HG03571 (cell line): Measurements from ENCODE around the gene EXOC2.

Experiments
- ATAC-seq: cut with Tn5 transposase; IDR thresholded peaks from one replicate; pipeline ENCODE4 v1.9.1; 2021; ENCODE audit not compliant: unreplicated experiment

EXOC2 gene

DNA sequence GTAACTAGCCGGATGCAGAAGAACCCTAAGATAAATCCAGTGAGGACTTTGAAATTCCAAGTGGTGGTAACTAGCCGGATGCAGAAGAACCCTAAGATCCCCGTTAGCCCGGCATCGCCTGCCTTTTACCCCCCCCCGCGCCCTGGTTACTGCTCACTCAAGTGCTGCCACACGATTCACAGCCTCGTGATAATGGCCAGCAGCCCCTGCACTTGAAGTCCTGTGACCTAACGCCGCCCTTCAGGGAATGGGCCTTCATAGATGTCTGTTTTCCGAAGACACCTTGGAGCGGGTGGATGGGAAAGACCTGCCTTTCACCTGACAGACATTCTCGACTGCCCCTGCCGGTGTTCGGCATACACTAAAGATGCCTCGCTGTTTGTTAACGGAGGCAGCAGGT, 163.9 kb downstream of the EXOC2 start:
- no peak for ATAC-seq

DNA sequence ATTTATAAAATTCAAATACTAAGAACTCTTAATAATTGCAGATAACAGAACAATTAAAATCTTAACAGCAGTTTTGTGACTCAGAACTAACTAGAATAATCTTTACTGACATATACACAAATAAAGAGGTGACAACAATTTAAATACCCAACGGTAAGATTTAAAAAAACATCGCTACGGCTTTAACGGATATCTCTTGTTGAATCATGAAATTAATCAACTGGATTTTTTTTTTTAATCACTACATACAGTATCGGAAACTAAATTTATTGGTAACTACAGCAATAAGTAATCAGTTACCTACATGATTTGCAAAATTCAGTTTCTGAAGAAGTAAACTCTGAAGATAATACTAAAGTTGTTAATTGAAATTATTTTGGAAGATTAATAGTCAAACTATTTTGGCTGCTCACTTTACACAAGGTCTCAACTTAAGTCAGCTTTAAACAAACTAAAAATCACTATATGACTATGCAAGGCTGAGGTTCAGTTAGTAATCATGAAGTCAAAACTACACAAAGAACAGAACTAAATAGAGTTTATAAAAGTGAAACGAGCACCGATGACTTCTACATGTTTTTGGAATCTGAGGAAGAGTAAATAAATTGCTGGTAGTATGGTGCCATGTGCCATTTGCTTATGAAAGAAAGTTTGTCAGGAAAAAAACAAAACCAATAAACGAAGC, 164.8 kb downstream of the EXOC2 start:
- ATAC-seq = no peak

DNA sequence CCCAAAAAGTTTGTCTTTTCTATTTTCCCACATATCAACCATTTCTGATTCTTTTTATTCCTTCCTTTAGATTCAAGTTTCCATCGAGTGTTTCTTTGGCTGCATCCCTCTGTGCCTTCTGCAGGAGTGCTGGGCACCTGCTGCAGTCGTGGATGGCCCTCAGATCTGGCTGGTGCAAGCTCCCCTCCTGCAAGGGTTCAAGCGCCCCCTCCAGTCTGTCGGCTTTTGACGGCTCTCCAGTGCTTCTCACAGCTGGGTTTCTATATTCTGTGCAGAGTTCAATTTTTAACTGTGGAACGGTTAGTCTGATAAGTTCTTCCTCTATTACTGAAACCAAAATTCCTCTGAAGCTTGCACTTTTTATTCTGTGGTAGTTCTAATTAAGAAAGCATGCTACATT, 168.1 kb downstream of the EXOC2 start:
- no peak for ATAC-seq

DNA sequence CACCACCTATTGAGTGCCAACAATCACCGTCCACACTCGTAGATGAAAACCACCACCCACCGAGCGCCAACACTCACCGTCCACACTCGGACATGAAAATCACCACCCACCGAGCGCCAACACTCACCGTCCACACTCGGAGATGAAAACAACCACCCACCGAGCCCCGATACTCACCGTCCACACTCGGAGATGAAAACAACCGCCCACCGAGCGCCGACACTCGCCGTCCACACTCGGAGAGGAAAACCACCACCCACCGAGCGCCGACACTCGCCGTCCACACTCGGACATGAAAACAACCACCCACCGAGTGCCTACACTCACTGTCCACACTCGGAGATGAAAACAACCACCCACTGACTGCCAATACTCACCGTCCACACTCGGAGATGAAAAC, 172.1 kb downstream of the EXOC2 start:
- ATAC-seq = no peak

DNA sequence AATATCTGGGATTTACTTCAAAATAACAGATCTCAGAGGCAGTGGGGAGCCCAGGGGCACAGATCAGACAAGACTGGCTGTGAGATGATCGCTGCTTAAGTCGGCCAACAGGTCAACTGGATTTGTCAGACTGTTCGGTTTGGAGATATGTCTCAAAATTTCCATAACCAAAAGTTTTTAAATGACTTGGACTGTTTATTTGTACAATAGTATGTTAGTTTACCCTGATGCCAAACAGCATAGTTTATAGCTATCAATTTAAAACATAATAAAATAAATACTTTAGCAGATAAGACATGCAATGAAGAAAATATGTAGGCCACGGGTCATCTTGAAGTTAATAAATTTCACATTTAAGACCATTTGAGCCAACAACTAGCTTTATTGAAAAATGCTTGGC, 174.7 kb downstream of the EXOC2 start:
- ATAC-seq = no peak

DNA sequence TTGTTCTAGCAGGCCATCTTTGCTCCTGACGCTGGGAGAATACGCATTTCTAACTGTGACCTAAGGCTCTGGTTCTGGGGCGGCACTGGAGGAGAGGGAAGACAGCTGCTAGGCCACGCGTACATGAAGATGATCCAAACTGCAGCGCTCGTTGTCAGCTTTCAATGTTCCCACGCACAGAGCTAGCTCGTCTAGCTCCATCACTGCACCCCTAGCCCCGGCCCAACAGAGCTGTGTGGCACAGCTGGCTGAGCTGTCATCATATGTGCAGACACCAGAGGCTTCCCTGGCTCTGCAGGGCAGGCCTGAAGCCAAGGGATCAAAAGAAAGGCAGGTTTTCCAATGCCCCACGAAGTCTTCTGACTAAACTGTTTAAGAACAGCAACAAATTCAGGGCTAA, 176.7 kb downstream of the EXOC2 start:
- ATAC-seq = no peak

DNA sequence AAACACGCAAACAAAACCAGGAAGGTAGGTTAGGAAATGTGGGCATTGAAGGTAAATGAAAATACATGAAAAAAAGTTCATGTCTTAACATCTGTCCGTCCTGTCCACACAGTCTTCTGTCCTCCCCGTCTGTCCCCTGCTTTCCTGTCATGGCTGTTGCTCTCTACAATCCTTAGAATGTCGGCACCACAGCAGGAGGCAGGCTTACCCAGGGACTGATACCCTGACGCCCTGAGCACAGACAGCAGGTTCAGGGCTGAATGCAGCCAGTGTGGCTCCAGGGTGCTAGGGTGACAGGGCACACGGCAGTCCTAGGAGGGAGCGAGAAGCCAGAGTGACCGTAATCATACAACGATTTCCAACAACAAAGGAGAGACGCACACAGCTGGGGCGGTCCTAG, 177.7 kb downstream of the EXOC2 start:
- no peak for ATAC-seq

DNA sequence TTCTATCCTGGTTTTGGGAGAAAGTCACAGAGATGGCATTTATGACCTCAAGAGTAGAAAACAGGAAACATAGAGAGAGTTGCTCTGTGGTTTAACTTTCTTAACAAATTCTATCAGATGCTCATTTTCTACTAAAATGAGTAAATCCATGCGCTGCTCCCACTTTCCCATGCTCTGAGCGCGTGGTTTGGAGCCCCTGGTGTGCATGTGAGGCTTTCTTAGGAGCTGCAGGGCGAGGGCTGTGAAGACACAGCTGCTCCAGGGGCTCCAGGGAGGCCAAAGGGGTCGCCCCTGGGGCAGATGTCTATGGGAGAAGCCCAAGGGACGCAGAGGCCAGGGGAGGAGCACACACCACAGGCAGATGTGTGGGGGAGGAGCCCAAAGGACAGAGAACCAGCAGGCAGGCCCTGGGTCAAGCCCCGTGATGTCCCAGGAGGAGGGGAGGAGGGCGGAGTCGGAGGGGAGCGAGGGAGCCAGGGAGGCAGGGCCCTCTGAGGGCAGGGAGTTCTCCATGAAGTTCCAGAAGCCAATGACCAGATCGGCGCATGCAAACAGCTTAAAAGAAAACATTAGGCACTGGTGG, 178.5 kb downstream of the EXOC2 start:
- ATAC-seq = no peak

DNA sequence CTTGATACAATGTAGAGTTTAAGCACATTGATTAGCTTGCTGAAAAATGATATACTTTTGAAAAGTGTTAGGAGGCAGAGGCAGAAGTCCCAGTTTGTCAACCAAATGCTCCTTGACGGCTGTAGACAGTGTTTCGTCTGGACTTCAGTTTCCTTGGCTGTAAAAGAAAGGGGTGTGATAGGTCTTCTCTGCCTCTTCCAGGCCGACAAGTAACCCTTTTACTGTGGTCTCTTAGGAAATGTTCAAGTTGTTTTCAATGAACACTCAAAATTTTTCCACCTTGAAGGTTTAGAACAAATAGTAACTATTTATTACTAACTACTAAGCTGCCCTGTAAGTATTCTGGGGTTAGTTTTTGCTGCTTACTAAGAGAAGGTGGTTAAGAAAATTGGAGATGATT, 179.0 kb downstream of the EXOC2 start:
- ATAC-seq = no peak

DNA sequence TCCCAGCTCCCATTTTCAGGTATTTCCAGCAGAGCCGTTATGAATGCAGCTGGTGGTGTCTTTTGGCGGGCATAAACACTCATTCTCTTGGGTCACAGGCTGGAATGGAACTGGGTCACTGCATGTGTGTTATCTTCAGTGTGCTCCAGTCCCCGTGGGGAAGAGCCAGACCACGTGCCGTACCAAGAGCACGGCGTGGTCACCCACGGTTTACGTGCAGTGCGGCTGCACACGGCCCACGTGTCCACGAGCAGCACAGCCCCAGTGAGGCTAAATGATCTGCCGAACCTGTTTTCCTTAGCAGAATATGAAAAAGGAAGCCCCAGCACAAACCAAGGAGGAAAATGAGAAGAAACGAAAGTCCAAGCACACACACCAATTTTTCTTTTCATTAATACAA, 179.9 kb downstream of the EXOC2 start:
- ATAC-seq = no peak

DNA sequence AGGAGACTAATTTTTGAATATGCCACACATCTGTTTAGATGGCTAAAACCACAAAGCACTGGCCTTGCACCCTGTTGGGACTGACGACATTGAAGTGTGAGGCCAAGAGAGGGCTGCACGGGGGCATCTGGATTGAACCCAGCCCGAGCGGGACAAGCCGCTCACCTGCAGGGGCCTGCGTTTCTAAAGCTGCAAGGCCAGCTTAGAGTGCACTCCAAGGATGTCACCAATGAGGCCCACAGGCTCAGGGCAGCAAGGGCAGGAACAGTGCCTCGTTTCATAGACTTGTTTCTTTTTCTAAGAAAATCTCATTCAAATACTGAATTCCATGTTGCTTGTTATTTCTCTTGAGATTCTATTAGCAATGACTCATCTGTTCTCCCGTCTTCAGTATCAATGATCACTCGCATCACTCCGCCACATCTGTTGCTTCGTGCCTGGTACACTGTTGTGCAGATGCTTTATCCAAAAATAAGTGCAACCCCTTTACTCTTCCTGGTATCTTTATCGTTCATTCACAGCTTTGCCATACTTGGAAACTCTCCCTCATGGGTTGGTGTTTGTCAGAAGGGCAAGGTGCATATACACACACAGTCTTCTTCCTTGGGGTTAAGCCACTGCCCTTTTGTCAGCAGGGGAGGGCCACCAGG, 181.3 kb downstream of the EXOC2 start:
- no peak for ATAC-seq

DNA sequence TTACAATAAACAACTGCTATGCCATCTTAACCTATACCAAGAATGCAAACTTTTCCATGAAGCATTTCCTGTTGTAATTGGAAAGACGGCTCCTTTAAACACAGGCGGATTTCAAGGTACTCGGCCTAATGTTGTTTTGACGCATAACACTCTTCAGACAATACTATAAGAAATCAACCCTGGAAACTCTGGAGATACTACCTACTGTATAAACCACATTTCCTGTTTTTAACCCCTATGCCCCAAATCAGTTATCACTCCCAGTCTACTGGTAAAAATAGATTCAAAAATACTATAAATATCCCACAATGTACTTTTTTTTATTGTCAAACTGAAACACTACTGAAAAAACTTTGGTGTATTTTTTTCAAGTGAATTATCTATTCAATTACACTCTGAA, 183.3 kb downstream of the EXOC2 start:
- ATAC-seq = no peak

DNA sequence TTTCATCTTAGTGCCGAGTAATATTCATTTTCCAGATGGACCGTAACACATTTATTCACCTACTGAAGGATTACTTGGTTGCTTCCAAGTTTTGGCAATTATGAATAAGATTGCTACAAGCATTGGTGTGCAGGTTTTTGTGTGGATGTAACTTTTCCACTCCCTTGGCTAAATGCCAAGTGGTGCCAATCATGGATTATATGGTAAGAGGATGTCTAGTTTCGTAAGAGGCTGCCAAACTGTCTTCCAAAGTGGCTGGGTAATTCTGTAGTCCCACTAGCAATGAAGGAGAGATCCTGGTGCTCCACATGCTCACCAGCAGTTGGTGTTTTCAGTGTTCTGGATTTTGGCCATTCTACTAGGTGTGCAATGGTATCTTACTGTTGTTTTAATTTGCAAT, 184.3 kb downstream of the EXOC2 start:
- no peak for ATAC-seq

DNA sequence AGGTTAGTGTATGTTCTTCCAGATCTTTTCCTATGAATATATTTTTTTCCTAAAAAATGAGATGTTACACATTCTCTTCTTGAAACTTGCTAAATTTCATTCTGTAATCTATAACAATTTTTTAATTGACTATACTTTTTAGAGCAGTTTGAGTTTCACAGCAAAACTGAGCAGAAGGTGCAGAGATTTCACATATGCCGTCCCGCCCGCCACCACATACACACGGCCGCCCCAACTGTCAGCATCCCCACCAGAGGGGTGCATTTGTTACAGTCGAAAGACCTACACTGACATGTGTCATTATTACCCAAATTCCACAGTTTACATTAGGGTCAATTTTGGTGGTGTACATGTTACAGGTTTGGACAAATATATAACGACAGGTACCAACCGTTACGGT, 184.9 kb downstream of the EXOC2 start:
- ATAC-seq = no peak

DNA sequence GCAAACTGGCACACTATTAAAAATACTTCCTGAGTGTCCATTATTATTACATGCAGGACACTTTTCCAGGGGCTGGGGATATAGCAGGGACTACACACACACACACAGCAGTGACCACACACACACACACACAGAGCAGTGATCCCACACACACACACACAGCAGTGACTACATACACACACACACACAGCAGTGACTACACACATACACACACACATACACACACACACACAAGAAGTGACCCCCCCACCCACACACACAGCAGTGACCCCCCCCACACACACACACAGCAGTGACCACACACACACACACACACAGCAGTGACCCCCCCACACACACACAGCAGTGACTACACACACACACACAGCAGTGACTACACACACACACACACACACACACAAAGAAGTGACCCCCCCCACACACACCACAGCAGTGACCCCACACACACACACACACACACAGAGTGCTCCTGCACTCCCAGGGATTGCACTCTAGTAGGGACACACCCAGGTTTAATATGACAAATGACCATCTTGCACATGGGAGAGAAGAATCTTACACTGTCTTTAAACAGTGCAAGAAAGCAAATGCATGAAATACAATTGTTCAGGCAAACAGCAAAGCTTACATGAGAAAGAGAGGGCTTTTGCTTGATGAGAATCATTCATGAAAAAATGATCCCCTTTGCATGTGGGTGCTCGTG, 185.9 kb downstream of the EXOC2 start:
- no peak for ATAC-seq

DNA sequence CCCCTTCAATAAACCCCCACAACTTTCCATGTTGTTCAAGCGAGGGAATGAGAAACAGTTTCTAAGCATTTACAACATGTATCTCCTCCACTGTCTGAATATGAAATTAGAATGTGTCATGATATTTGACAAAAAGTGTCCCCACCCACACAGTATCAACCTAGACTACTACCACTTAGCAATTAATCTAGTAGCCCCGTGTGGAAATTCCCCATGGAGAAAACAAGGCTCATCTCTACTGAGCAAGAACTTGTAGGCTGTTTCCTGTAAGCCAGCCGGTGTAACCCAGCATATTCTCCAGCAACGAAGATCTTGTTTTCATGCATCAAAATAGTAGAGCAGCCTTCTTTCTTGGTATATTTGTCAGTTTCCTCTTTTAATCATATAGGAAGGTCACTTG, 186.4 kb downstream of the EXOC2 start:
- ATAC-seq = no peak

DNA sequence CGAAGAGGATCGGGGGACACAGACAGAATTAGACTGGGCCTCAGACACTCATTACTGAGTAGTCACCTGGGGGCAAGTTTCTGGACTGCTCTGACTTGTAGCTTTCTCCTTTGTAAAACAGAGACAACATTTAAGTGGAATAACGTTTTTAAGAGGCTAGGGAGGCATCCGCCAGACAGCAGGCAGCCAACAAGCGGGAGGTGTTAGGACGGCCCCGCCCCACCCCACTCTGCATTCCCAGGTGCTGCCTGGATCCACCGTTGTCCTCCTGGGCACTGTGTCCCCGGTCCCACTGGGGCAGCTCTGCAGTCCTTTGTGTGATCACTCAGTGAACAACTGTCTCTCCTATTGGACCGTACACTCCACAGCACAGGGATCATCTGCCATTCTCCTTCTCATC, 187.6 kb downstream of the EXOC2 start:
- ATAC-seq = no peak

DNA sequence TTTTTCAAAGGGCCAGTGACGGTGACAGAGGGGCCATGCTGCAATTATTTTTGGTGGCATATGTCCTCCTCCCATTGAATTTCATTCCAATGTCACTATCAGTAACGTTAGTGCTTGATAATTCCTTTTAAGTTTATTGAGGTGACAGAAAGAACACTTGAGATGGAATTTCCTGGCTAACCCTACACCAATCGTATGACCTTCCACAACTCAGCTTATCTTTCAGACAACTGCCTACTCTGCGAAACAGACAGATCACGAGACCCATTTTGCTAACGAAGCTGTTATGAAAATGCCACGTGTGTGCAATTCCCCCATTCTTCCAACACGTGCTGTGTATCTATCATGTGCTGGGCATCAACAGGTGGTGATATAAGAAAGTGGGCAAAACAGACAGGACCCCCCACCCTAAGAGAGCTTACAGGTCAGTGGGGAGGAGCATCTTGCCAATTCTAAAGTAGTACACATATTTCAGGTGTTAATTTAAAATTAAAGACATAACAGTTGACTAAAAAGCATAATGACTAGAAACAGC, 188.4 kb downstream of the EXOC2 start:
- ATAC-seq = no peak

DNA sequence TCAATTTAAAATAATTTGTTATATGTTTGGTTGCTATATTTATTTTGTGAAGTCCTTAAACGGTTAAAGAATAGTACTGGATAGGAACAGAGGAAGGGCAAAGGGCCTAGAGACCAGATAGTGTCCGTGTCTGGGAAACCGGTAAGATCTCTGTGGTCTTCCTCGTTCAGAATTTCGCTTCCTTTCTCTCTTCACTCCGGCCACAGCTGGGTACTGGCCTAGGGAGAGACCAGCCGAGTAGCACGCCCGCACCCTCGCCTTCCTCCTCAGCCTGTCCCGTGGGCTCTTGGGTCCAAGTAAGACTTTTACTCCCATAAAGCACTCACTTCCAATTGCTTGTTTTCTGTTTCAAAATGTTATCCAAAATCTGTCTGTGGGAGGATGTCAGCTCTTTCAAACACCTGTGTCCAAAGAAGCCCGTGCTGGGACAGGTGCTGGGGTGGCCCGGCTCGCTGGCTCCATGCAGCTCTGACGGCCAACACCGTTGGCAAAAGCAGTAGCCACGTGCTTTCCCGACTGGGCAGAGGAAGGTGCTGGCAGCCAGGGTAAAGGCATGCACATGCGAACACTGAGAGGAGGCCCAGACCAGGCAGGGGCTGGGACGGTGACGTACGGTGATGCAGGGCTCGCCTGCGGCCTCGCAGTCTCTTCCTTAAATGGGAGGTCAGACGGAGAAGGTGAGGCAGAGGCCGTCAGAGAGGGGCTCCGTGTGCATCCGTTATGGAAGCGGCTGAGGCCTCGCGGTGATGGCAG, 189.2 kb downstream of the EXOC2 start:
- no peak for ATAC-seq

DNA sequence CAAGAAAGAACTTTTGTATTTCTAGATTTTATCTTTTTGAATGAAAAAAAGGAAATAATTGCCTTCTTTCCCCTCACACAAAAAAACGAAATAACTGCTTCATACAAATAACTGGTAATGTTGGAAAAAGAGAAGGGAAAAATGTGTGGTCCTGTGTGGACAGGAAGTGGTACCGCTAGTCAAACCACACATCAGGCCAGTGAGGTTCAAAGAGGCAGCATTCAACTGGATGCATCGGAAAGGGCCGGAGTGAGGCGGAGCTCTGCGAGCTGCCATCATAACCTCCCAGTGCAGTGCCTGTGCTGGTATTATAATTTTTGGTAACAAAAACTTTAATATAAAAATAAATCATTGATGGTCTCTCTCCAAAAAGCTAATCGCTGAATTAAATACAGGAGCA, 190.2 kb downstream of the EXOC2 start:
- ATAC-seq = no peak
